Activated CD8-positive, alpha-beta memory T cell treated with anti-CD3 and anti-CD28 coated beads for 36 hours (primary cell): ENCODE data around the gene SIAH1. TPM values are rescaled to one million over a fixed set of nuclear protein-coding genes. Genes with fewer than 3 reads are reported as not detected.
"Not testable (repeated sequence)": the region's sequence is repeated elsewhere in the genome, so short reads cannot be mapped to it uniquely, and the experiment has no call there.

Experiments used
- CTCF ChIA-PET: fragments of 350-600 bp; sonication (Branson Sonifier 250); formaldehyde crosslinking; loops from one replicate; lab custom pipeline; 2021; ENCODE audit warnings: antibody characterized with exemption; lab: Charles Lee
- POLR2A ChIA-PET: fragments of 350-600 bp; sonication (Branson Sonifier 250); formaldehyde crosslinking; loops from one replicate; lab custom pipeline; 2021; ENCODE audit warnings: antibody characterized with exemption; lab: Charles Lee
- total RNA-seq, 2 experiments: library from RNA; stranded (reverse); gene quantifications; one replicate each; pipeline ENCODE4 v1.2.3, GENCODE V29; 2021

SIAH1 gene
- total RNA-seq, 2 experiments from 2014 or later = 13.1 to 14.4 TPM

- CTCF ChIA-PET = interaction anchor here (1.9 kb wide), 1 partner anchor 17 kb away, joined by 10 read pairs; no protein-coding TSS in a partner anchor
- POLR2A ChIA-PET = not testable (repeated sequence)
These were observed 14.4 kb downstream of the SIAH1 start for GRCh38 chr16:48370668-48371392.

DNA sequence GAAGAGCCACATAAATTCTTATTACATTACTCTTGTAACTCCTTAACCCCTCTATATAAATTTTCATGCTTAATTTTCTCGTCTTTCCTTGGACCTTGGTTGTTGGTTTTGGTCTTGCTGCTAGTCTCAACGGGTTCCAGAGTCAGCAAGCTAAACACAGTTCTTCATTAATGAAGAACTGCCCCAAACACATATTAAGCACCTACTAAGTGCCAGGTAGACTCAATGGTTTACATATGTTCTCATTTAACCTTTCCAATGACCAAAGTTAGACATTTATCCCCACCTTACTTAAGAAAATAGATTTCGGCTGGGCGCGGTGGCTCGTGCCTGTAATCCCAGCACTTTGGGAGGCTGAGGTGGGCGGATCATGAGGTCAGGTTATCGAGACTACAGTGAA is 15.0 kb downstream of the SIAH1 start:
- CTCF ChIA-PET = interaction anchor here (1.9 kb wide), 1 partner anchor 17 kb away, joined by 10 read pairs; no protein-coding TSS in a partner anchor

DNA sequence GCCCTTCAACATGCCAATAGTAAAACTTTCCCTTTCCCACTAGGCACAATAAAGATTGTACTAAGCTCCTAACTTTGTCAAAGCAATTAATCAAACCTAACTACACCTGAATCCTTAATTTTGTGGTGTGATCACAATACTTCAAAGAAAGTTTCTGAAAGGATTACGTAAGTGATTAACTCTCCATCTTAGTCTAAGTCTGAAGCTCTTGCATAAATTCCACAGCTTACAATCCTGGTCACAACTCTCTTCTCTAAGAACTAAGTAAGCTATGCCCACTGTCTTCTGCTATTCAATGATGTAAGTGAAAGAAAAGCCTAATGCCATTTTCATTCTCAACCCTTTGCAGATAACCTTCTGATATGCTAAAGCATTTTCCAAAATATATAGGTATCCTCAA is 15.4 kb downstream of the SIAH1 start:
- CTCF ChIA-PET = interaction anchor here (1.1 to 1.9 kb wide), 2 partner anchors 16 to 253 kb away, joined by 3 to 10 read pairs; no protein-coding TSS in a partner anchor
- POLR2A ChIA-PET = no interaction called here

More for the DNA sequence above, 15.0 kb downstream of the SIAH1 start:
- POLR2A ChIA-PET = no interaction called here

DNA sequence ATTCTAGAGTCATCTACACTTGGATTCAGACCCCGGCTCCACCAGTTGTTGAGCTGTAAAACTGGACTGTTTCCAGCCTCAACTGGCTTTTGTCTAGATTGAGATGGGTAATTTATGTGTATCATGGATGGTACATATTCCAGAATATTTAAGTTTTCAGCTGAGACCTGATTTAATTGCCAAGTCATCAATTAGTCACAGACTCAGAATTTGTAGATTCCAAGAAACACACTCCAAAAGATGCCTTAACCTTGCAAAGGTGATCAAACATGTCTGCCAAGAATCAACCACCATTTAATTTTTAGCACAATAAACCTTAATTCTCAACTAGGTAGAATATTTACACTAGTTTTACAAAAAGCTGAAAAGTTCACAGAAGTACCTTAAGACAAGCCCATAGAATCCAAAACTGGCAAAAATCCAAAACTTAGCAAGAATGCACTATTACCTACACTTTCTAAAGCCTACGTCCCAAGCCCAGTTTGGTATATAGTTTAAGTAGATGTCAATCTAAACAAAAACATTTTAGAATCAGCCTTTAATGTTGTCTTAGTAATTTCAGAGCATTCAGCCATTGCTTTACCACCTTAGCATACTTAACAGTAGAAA is 17.7 kb downstream of the SIAH1 start:
- CTCF ChIA-PET = interaction anchor here (1.0 to 1.7 kb wide), 2 partner anchors 9 to 263 kb away, joined by 3 to 5 read pairs; no protein-coding TSS in a partner anchor
- POLR2A ChIA-PET = interaction anchor here (0.6 to 1.5 kb wide), 2 partner anchors 89 to 243 kb away, joined by 3 to 6 read pairs; partner anchors contain the start of gene N4BP1

DNA sequence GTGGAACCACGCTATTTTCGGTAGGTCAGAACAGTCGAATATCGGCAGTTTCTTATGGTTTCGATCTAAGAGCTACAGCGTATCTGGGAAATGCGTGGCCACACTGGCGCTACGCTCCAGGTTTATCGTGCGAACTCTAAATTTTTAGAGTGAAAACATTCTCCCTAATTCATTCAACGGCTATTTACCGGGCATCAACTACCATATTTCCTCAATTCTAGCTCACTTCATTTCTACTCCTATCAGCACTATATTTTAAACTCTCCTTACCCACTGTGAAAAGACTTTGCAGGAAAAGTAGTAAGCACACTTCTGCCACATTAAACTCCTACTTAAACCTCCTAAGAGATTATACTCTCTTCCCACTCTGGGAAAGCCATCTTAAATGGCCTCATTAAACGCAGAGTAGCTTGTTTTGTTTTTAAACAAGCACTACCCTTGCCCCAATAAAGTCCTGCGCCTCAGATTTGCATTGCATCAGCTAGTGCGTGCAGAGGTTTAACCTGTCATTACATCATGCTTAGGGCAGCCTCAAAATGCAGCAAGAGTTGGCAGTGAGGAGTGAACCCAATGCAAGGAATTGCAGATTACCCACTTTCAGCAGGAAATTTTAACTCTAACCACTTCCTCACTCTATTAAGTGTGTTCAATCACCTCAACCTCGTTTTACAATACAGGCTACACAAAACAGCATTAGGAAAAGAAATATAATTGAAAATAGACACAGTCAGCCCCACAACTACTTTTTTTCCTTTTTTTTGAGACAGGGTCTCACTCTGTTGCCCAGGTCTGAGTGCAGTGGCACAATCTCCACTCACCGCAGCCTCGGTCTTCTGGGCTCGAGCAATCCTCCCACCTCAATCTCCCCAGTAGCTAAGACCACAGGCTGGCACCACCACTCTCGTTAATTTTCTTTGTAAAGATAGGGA is 18.8 kb downstream of the SIAH1 start:
- CTCF ChIA-PET = interaction anchor here (0.7 to 1.9 kb wide), 4 partner anchors 10 to 264 kb away, joined by 3 to 6 read pairs (median 4); no protein-coding TSS in a partner anchor
- POLR2A ChIA-PET = interaction anchor here (0.6 to 1.7 kb wide), 8 partner anchors 12 to 247 kb away, joined by 3 to 14 read pairs (median 6); partner anchors contain the start of genes N4BP1 and SIAH1

DNA sequence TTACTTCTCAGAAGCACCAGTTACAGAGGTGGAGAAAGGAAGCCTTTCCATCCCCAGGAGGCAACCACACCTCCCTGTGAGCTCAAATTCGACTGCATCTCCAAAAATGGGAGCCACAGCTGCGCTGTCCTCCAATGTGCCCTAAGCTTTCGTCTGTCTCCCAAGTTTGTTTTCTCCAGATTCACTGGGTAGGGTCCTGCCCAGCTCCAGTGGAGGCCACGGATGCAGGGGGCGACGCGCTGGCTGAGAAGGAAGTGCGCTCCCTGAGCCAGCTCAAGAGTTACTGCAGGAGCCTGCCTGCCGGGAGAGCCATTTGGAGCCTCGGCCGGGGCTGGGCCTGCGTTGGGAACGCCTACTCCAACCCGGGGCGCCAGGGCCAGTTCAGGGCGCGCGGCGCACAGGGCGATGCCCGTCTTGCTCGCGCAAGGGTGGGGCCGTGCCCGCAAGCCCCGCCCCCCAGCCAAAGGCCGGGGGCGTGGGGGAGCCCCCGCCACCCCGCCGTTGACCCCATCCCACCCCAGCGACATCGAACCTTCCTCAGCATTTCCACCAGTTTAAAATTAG is 19.5 kb downstream of the SIAH1 start:
- CTCF ChIA-PET = interaction anchor here (0.7 to 1.9 kb wide), 3 partner anchors 9 to 265 kb away, joined by 3 to 6 read pairs (median 4); no protein-coding TSS in a partner anchor

GRCh38 chr16:48365025-48365600 is 20.1 kb downstream of the SIAH1 start:
- CTCF ChIA-PET = interaction anchor here (1.1 to 1.9 kb wide), 4 partner anchors 11 to 265 kb away, joined by 3 to 6 read pairs (median 4); no protein-coding TSS in a partner anchor
- POLR2A ChIA-PET = interaction anchor here (0.6 to 1.7 kb wide), 2 partner anchors 20 to 1743 kb away, joined by 6 to 14 read pairs; partner anchors contain the start of gene SIAH1

More for the DNA sequence above, 19.5 kb downstream of the SIAH1 start:
- POLR2A ChIA-PET = interaction anchor here (0.6 to 1.7 kb wide), 8 partner anchors 12 to 1744 kb away, joined by 5 to 14 read pairs (median 6); partner anchors contain the start of genes N4BP1 and SIAH1

GRCh38 chr16:48361540-48362144 is 23.6 kb downstream of the SIAH1 start:
- ChIA-PET CTCF (interaction anchor here (0.8 kb wide), 1 partner anchor 268 kb away, joined by 3 read pairs; no protein-coding TSS in a partner anchor), POLR2A (no interaction called here)

DNA sequence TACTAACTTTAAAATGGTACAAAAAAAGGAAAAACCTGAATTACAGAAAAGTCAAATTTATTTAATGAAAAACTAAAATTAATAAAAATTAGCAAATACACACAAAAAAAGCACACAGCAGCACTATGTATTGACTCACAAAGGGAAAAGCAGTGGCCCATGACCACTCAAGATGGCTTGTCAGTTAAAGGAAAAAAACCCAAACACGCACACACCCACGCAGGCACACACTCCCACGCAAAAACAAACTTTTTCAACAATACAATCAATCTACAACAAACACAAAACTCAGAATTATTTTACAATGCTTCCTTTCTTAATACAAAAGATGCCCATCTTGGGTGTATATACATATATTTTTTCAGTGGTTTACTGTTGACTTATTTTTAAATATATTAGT is 24.2 kb downstream of the SIAH1 start:
- CTCF ChIA-PET = interaction anchor here (0.8 kb wide), 1 partner anchor 269 kb away, joined by 3 read pairs; no protein-coding TSS in a partner anchor
- POLR2A ChIA-PET = no interaction called here

DNA sequence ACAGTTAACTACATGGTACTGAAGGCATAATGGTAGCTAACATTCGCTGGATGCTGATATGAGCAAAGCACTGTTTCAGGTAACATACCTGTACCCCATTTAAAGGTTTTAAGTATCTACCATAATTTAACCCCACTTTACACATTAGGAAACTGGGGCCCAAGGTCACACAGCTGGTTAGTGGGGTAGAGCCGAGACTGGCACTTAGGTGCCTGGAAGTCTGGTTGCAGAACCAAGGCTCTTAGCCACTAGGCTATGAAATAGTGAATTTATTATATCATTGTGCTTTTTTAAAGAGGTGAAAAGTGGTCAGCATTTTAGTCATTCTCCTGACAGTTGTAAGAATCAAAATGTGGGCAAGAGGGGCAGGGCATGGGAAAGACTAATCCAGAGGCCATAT is 25.2 kb downstream of the SIAH1 start:
- CTCF ChIA-PET = no interaction called here
- POLR2A ChIA-PET = no interaction called here

GRCh38 chr16:48358419-48358818 is 26.8 kb downstream of the SIAH1 start:
- POLR2A ChIA-PET = no interaction called here
- CTCF ChIA-PET = no interaction called here

DNA sequence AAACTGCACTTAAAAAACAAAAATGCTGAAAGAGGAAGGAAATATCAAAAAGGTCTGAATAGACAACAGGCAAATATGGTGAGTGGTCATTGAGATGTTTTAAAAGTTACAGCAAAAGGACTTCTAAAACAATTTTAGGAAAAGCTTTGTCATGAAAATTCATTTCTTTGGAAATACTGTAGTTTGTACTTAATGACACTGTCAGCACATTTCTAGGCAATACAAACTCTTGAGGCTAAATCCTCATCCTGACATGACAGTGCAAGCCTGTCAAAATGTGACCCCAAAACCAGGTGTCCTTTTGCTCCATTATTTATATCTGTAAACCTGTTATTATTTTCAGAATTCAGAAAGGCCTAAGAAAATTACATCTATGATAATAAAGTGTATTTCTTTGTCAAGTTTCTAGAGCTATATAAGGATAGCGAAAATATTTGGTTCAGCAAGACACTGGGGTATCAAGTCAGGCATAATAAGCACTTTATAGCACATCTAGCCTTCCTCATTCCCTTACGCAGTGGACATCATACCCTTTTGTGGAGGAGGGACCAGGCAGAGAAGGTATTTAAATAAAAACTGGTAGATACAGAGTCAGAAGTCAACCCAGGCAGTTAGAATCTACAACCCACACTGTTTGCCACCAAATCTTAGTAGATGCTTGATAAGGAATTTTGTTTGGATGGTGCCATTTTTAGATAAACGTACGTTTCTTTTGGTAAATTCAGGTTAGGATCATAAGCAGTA is 28.4 kb downstream of the SIAH1 start:
- POLR2A ChIA-PET = interaction anchor here (1.0 kb wide), 1 partner anchor 26 kb away, joined by 3 read pairs; no protein-coding TSS in a partner anchor
- CTCF ChIA-PET = interaction anchor here (1.0 to 1.8 kb wide), 3 partner anchors 9 to 268 kb away, joined by 3 to 5 read pairs (median 4); no protein-coding TSS in a partner anchor

DNA sequence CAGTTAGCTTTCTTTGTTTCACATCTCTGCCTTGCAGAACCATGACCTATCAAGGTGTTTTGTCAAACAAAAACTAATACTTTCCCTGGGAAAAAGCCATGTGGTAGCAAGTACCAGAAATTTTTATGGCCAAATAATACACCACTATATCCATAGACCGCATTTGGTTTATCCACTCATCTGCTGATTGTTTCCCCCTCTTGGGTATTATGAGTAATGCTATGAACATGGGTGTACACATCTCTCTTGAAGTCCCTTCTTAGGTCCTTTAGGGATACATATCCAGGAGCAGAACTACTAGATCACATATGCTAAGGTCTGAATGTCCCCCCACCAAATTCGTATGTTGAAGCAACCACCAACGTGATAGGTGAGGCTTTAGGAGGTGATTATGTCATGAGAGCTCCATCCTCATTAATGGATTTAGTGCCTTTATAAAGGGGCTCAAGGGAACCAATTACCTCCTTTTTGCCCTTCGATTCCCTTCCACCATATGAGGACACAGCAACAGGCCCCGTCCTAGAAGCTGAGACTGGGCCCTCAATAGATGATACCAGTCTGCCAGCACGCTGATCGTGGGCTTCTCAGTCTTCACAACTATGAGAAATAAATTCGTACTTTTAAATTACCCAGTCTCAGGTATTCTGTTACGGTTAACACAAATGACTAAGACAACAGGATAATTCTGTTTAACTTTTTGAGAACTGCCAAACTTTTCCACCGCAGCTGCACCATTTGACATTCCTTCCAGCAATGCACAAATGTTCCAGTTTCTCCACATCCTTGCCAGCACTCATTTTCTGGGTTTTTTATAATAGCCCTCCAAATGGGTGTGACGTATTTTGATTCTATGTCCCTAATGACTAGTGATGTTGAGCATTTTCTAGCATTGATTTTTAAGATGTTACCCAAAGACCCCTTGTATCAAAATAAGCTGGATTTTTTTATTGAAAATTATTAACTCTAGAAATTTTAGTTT is 30.0 kb downstream of the SIAH1 start:
- POLR2A ChIA-PET = interaction anchor here (1.0 kb wide), 1 partner anchor 24 kb away, joined by 3 read pairs; no protein-coding TSS in a partner anchor
- CTCF ChIA-PET = interaction anchor here (1.2 to 2.8 kb wide), 5 partner anchors 15 to 1242 kb away, joined by 3 to 14 read pairs (median 5); no protein-coding TSS in a partner anchor

- CTCF ChIA-PET = interaction anchor here (1.0 to 2.8 kb wide), 5 partner anchors 10 to 1241 kb away, joined by 3 to 14 read pairs (median 4); no protein-coding TSS in a partner anchor
- POLR2A ChIA-PET = interaction anchor here (0.6 kb wide), 1 partner anchor 12 kb away, joined by 5 read pairs; no protein-coding TSS in a partner anchor
These were observed 30.8 kb downstream of the SIAH1 start for GRCh38 chr16:48354385-48354784.
